ENCODE data around the gene DTX1.

DNA sequence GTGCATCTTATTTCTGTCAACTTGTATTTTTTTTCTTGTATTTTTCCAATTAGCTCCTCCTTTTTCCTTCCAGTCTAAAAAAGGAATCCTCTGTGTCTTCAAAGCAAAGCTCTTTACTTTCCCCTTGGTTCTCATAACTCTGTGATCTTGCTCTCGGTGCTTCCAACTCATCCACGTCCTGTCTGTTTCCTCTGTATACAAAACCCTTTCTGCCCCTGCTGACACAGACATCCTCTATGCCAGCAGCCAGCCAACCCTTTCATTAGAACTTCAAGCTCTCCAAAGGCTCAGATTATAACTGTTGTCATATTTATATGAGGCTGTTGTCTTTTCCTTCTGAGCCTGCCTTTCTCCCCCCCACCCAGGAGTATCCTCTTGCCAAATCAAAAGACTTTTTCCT is 45.8 kb upstream of the DTX1 start:
- TF ChIP-seq CTCF (optimal IDR thresholded peaks at IDR 0.05 in 1 of 3, IDR thresholded peaks at IDR 0.05 in 1 of 3, conservative IDR thresholded peaks at IDR 0.05 in 1 of 3; ENCODE audit: extremely low read depth in 1 of 3, insufficient read depth in 2 of 3, low read length in 3 of 3): no peak
- TF ChIP-seq EZH2 (IDR thresholded peaks at IDR 0.05; ENCODE audit: low read length): no peak

All from keratinocyte (primary cell).